ENCODE measurements around the gene ATL1.
"Not testable (repeated sequence)": the region's sequence is repeated elsewhere in the genome, so short reads cannot be mapped to it uniquely, and the experiment has no call there.

Gene ATL1

DNA sequence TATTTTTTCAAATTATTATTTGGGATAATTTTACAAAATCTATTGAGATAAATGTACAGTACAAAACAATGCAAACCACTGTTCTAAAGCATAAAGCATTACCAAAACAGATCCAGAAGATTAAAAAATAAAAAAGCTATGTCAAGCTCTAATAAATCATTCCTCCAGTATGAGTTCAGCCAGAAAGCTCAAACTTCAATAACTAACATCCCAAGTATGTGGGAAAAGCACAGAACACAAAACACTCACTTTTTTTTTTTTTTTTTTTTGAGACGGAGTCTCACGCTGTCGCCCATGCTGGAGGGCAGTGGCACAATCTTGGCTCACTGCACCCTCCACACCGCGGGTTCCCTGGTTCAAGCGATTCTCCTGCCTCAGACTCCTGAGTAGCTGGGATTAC, 96.8 kb downstream of the ATL1 start:
- Histone ChIP-seq H3K4me3 (ENCODE audit: low read depth, low read length) (no peak overlapping the region), H3K36me3 (no peaks in the 10 kb centered on the region), H3K9me3 (no peaks in the 10 kb centered on the region), H3K27me3 (no peaks in the 10 kb centered on the region), H3K4me1 (no peaks in the 10 kb centered on the region)
- TF ChIP-seq, protein P1, sequence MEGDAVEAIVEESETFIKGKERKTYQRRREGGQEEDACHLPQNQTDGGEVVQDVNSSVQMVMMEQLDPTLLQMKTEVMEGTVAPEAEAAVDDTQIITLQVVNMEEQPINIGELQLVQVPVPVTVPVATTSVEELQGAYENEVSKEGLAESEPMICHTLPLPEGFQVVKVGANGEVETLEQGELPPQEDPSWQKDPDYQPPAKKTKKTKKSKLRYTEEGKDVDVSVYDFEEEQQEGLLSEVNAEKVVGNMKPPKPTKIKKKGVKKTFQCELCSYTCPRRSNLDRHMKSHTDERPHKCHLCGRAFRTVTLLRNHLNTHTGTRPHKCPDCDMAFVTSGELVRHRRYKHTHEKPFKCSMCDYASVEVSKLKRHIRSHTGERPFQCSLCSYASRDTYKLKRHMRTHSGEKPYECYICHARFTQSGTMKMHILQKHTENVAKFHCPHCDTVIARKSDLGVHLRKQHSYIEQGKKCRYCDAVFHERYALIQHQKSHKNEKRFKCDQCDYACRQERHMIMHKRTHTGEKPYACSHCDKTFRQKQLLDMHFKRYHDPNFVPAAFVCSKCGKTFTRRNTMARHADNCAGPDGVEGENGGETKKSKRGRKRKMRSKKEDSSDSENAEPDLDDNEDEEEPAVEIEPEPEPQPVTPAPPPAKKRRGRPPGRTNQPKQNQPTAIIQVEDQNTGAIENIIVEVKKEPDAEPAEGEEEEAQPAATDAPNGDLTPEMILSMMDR (IDR thresholded peaks at IDR 0.05; ENCODE audit: low read depth, low read length), result no peak
- DNase-seq, result no peak

DNA sequence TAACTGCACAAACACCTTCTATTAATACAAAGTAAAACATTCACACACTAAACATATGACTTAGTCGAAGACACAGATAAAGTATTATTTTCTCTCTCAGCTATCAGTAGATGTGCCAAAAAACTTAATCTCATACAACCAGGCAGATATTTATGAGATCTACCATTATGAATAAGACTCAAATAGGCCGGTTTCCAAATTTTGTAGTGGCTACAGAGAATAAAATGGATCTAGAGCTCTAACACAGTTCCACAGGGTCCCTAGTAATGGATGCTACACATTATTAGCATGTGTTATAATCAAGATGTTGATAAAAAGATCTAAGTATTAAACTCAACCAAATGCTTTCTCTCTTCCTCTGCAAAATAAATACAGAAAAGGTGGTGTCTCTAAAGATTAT, 97.8 kb downstream of the ATL1 start:
- H3K4me1 ChIP-seq, result no peaks in the 10 kb centered on the region
- no peaks in the 10 kb centered on the region for H3K27me3 ChIP-seq
- H3K36me3 ChIP-seq, result no peaks in the 10 kb centered on the region
- TF ChIP-seq, protein P1 (IDR thresholded peaks at IDR 0.05; ENCODE audit: low read depth, low read length), result no peak
- no peak for DNase-seq
- no peak overlapping the region for H3K4me3 ChIP-seq (ENCODE audit: low read depth, low read length)
- H3K9me3 ChIP-seq, result no peaks in the 10 kb centered on the region

DNA sequence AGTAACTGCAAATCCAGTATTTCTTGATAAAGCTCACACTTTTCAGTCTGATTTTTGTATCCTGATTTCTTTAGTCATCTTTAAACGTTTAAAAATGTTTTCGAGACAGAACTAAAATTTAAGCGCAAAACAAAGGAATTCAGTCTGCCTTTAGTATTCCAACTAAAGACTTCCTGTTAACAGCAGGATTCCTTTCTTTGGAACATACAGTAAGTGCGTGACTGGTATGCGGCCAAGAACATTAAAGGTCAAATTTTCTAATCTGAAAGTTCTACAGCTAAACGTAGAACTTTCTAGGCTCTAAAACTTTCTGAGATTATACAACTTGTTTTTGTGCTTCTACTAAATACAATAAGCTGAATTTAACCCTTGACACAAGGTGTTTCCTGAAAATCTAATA, 98.3 kb downstream of the ATL1 start:
- Histone ChIP-seq H3K36me3 (no peaks in the 10 kb centered on the region), H3K4me3 (ENCODE audit: low read depth, low read length) (no peak overlapping the region), H3K27me3 (no peaks in the 10 kb centered on the region), H3K9me3 (no peaks in the 10 kb centered on the region), H3K4me1 (no peaks in the 10 kb centered on the region)
- TF ChIP-seq, protein P1 (IDR thresholded peaks at IDR 0.05; ENCODE audit: low read depth, low read length), result no peak
- DNase-seq, result no peak

DNA sequence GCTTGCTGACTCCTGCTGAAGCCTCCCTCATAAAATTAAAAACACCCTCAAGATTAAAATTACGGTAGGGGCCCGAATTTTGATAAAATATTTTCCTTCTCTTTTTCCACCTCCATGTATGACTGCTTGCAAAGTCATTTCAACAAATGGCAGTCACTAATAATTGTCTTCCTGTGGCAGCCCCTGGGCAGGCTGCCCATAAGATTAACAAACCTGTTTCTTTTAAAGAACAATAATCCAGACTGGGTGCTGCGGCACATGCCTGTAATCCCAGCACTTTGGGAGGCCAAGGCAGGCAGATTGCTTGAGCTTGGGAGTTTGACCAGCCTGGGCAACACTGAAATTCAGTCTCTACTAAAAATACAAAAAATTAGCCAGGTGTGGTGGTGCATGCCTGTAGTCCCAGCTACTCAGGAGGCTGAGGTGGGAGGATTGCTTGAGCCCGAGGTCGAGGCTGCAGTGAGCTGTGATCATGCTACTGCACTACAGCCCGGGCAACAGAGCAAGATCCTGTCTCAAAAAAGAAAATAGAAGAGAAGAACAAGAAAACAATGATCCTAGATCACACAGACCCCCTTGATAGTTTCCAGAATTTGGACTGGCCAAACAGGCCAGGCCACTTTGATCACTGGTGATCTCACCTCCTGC, 99.5 kb downstream of the ATL1 start:
- TF ChIP-seq, protein P1 (IDR thresholded peaks at IDR 0.05; ENCODE audit: low read depth, low read length), result no peak
- peak; percentile 38 for DNase-seq
- no peaks in the 10 kb centered on the region for H3K4me1 ChIP-seq
- H3K27me3 ChIP-seq, result no peaks in the 10 kb centered on the region
- no peak overlapping the region for H3K4me3 ChIP-seq (ENCODE audit: low read depth, low read length)
- no peaks in the 10 kb centered on the region for H3K36me3 ChIP-seq
- no peaks in the 10 kb centered on the region for H3K9me3 ChIP-seq

DNA sequence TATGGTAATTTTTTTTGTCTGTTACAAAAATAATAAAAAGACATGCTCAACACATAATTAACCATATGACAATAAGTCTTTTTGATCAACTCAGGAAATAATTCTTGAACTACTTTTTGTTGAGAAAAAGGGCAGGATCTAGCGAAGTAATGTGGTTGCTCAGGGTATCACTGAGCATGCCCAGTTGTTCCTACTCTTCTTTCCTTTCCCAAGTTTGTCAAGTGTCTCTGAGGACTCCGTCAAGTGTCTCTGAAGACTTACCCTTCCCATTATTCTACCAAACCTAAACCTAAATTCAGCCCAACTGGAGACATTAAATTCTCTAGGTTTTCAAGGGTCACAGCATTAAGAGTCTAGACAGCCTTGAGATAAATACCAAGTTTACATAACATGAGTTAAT, 104.6 kb downstream of the ATL1 start:
- not testable (repeated sequence) for H3K27me3 ChIP-seq; H3K4me1 ChIP-seq; H3K9me3 ChIP-seq; H3K36me3 ChIP-seq; DNase-seq; H3K4me3 ChIP-seq (ENCODE audit: low read depth, low read length)

DNA sequence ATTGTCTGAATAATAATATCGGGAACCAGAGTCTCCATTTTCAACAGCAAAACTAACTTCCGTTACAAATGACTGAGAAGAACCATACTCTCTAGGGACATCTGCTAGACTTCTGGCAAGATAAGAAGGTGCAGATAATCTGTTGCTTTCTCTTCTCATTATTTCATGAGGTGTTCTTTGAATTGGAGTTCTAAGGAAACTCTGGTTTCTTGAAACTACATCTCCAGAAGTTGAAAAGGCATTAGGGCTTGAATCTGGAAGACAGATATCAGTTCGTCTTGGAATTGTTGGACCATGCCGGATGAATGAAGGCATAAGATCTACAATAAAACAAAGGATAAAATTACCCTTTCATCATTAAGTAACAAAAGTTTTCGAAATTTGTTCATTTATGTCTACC, 105.4 kb downstream of the ATL1 start:
- not testable (repeated sequence) for H3K36me3 ChIP-seq; H3K4me1 ChIP-seq; H3K4me3 ChIP-seq (ENCODE audit: low read depth, low read length); DNase-seq; H3K9me3 ChIP-seq; H3K27me3 ChIP-seq

DNA sequence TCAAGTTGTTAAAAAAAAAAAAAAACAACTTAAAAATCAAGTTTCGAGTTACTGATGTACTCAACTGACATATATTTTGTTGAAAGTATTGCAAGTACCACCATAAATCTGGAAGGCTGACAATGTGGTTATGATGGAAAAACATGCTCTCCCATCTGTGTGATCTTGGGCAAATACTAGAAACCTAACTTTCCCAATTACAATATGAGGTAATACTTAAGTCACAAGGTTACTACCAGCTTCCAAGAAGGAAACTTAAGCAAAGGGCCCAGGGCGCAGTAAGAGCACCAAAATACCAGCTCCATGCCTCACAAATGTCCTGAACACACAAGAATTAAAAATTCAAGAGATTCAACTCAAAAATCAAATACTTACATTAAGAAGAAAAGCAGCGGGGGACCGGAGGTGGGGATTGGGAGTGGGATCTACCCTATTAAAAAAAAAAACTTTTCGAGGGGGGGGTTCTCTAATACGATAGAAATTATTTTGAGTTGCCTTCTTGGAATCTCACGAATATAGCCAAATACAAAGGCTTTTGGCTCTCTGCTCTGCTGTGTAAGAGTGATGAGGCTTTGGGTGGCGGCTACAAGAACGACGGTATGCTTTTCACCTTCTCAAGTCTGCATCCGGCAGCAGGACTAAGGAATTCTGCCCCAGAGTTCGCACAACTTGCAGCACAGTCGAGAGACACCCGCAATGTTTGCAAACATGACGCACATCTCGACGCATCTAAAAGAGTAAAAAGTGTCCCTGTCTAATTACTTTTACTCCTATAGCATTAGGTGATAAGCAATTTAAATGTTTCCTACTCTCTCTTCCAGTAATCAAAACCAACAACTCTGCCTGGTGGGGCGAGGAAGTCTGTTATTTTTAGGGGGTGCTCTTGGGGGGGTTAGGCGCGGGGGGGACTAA, 107.1 kb downstream of the ATL1 start:
- no peaks in the 10 kb centered on the region; the same call in 1 of the 2 replicates for H3K4me1 ChIP-seq
- TF ChIP-seq, protein P1 (IDR thresholded peaks at IDR 0.05; ENCODE audit: low read depth, low read length), result no peak
- peak; percentile 19 for DNase-seq
- H3K4me3 ChIP-seq (ENCODE audit: low read depth, low read length), result peak overlapping the region; percentile 81
- H3K27me3 ChIP-seq, result no peaks in the 10 kb centered on the region
- H3K36me3 ChIP-seq, result no peaks in the 10 kb centered on the region
- no peaks in the 10 kb centered on the region for H3K9me3 ChIP-seq
